ENCODE measurements around the gene RGS7BP.

RGS7BP gene

DNA sequence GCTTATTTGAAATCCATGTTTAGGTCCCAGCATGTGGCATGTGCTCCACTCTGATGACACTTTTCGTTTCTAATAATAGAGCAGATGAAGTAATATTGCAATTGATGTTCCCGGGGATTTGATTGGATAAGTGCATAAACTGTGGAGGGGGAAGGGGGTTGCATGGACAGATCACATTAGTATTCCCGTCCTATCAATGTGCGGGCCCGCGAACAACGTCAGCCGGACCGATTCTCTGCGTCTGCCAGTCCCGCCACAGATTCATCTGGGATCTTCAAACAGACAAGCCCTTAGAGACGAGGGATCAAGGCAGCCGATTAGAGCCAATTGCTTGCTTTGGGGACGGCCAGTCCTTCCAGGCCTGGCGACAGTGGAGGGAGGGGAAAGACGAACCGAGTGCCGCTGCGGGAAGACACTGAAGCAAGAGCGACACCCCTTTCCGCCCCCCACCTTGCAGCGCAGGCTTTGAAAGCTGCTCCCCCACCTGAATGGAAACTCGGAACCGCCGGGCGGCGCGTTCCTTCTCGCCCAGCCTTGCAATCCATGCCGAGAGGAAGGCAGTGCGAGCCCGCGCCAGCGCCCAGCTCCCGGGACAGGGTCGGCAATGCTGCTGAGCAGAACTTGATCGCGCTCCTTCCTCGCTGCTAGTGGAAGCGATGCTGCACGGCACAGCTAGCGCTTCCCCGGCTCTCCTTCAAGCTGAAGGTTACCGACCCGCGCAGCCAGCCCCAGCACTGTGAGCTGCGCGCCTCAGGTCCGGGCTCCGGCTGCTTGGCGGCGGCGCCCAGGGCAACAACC, at the start of gene RGS7BP:
Gene RGS7BP (plus strand): TSS at position 247 of the 798 bp plus-strand sequence. CDS start 610 bp downstream, outside the sequence.
- in situ Hi-C loops (cut with HindIII; ENCODE audit: low sequenced_read_pairs), result no loop called here

GRCh38 chr5:64457846-64458245, 48.0 kb upstream of the RGS7BP start:
- in situ Hi-C loops (cut with HindIII; ENCODE audit: low sequenced_read_pairs), result no loop called here

DNA sequence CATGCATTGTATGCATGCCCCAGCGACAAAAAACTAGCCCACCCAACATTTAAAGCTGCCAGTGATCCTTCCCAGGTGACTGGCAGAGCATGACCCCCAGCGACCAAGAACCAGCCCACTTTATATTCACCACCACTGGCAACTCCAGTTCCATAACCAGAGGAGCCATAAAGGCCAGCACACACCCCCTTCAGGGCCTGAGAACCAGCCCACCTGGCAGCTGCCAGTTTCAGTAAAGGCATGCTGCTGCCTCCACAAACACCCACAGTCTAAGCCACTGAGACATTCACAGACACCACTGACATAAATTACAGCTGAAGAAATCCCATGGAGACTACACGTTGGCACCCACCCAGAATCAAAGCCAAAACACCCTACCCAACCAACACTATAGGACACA, 46.9 kb upstream of the RGS7BP start:
- in situ Hi-C loops (cut with HindIII; ENCODE audit: low sequenced_read_pairs), result no loop called here

- in situ Hi-C loops (cut with HindIII; ENCODE audit: low sequenced_read_pairs), result no loop called here
Observed at GRCh38 chr5:64462391-64462790, 43.4 kb upstream of the RGS7BP start.

DNA sequence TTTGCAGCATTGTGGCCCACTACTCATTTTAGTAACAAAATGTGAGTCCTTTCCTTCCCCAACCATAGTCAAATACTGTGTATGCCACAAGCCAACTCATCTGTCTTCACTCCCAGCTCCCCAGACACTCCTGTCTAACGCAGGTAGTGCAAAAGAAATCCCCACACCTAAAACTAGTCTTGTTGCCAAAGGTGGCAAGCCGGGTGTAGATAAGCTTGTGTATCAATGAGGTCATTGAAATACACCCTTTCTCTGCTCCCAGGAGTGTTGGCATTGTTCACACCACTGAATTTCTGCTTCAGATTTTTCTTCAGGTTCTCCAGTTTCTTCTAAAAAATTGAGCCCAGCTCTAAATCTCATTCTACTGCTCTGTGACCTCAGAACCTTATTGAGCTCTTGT, 19.7 kb upstream of the RGS7BP start:
- in situ Hi-C loops (cut with HindIII; ENCODE audit: low sequenced_read_pairs), result no loop called here

DNA sequence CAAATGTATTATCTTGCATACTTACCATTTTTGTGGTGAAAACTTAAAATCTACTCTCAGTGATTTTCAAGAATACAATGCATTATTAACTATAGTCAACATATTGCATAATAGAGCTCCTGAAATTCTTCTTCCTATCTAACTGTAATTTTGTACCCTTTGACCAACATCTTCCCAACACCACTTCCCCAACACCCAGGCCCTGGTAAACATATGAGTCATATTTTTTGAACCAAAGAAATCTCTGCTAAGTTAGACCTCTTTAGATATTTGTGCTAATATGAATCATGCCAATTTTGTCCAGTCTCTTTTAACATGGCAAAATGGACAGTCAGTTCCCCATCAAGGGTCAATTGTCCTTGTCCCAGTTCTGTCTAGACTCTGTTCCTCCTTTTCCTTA, 18.5 kb upstream of the RGS7BP start:
- in situ Hi-C loops (cut with HindIII; ENCODE audit: low sequenced_read_pairs), result no loop called here

GRCh38 chr5:64489857-64490256, 16.0 kb upstream of the RGS7BP start:
- in situ Hi-C loops (cut with HindIII; ENCODE audit: low sequenced_read_pairs), result no loop called here

GRCh38 chr5:64497386-64497785, 8.4 kb upstream of the RGS7BP start:
- in situ Hi-C loops (cut with HindIII; ENCODE audit: low sequenced_read_pairs), result no loop called here

DNA sequence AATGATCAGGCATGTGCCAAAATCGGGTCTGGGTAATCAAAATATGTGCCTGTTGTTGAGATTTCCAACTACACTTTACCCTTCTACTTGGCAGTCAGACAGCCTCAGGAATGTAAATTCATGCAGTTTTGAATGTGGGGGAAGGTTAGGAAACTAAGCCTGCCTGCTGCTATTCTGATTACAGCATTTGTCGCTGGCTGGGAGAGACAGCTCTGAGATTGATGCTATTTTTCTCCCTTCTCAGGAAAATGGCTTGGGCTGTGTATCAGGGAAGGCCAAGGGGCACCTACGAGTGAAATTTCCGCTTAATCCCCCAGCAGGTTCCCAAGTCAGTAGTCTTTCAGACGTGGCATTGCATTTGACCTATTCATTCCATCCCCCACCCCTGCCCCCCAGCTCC, 3.6 kb upstream of the RGS7BP start:
- in situ Hi-C loops (cut with HindIII; ENCODE audit: low sequenced_read_pairs), result no loop called here

GRCh38 chr5:64506567-64507263, 900 bp downstream of the RGS7BP start:
- in situ Hi-C loops (cut with HindIII; ENCODE audit: low sequenced_read_pairs), result no loop called here

DNA sequence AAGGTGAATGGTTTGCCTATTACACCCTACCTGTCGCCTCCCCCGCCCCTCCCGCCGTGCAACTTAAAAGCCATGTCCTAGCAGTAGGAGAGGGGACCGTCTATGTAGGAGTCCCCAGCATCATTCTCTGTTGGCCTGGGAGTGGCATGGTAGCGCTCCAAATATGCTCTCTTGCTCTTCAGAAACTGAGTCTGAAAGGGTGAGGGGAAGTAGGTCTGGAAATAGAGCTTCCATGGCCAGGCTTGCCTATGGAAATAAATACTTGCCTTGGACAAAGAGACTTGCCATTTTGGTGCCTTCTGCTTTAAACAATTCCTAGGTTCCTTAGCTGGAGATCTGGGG, 1.4 kb downstream of the RGS7BP start:
- in situ Hi-C loops (cut with HindIII; ENCODE audit: low sequenced_read_pairs), result no loop called here

- in situ Hi-C loops (cut with HindIII; ENCODE audit: low sequenced_read_pairs), result no loop called here
Observed at GRCh38 chr5:64509828-64510227, 4.0 kb downstream of the RGS7BP start.

DNA sequence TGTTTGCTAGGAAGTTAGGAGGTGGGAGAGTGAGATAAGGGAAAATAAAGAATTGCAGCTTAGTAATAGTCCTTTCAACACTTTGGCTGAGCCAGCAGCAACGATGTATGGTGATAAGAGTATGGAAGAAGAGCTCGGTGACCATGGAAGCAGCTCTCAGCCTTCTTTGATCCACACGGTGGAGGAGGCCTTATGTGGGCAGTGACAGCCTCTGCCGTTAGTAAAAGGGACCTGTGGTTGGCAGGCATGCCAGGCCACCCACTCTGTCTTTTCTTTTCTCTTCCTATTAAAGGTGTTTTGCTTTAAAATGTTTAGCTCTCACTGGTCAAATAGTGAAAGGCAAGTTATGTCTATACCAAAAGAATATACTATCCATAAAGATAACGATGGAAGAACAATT, 7.7 kb downstream of the RGS7BP start:
- in situ Hi-C loops (cut with HindIII; ENCODE audit: low sequenced_read_pairs), result no loop called here

- in situ Hi-C loops (cut with HindIII; ENCODE audit: low sequenced_read_pairs), result no loop called here
Observed at GRCh38 chr5:64514612-64515011, 8.8 kb downstream of the RGS7BP start.

DNA sequence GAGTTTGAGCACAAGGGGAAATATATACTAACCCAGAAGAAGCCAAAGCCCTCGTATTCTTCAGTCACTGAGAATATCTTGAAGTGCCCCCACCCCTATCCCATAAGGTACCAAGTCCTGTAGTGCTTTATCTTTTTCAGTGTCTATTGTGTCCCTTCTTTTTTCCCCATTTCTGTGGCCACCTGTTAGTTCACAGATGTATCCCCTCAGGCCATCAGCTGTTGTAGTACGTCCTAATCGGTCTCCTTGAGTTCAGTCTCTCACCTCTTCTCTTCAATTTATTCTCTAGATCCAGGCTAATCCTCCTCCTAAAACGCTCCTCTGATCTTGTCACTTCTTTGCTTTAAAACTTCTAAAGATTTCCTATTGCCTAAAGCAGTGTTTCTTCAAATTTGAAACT, 10.4 kb downstream of the RGS7BP start:
- in situ Hi-C loops (cut with HindIII; ENCODE audit: low sequenced_read_pairs), result no loop called here

GRCh38 chr5:64518793-64519192, 13.0 kb downstream of the RGS7BP start:
- in situ Hi-C loops (cut with HindIII; ENCODE audit: low sequenced_read_pairs), result no loop called here

- in situ Hi-C loops (cut with HindIII; ENCODE audit: low sequenced_read_pairs), result no loop called here
Observed at GRCh38 chr5:64519263-64519662, 13.4 kb downstream of the RGS7BP start.

DNA sequence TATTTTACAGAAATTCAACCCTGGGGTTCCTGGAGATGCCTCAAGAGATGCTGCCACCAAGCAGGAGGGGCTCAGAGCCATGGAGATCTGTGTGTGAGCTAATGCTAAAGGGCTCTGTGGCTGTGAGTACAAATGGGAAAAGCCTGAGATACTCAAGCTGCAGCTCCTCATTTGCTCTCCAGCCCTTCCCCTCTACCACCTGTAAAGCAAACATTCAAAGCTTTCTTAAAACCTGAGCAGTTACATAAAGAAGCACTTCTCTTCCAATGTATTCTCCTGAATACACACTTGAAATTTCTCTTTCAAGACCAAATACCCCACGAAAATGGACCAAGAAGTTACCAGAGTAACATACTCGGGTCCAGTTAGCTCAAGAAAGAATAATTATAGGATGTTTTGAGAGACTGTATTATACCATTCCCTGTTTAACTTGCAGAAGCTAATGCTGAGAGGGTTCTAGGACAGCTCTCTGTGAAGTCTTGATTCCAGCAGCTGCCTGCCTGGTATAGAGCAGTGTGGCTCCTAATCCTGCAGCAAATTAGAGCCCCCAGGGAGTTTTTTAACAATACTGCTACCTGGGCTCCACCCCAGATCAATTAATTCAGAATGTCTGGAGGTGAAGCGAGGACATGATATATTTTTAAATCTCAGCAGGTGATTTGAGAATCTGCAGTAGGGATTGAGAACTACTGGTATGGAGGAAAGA, 21.1 kb downstream of the RGS7BP start:
- in situ Hi-C loops (cut with HindIII; ENCODE audit: low sequenced_read_pairs), result no loop called here

GRCh38 chr5:64530076-64530475, 24.3 kb downstream of the RGS7BP start:
- in situ Hi-C loops (cut with HindIII; ENCODE audit: low sequenced_read_pairs), result no loop called here

DNA sequence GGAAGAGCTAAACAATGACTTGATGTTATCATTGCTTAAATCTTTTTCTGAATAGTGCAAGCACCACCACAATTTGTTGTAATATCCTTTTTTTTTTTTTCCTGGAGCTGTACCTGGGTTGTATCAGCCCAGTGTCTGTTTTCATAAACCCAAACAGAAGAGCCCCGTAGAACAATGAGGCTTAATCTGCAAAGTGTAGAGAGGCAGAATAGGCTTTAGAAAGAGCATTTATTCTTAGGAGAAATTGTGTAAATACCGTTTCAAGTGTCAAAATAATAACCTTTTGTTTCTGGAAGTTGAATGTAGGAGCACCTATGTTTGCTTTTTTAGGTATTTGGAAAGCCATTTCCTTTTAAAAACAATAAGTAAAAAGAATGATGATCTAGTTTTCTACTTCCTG, 26.4 kb downstream of the RGS7BP start:
- in situ Hi-C loops (cut with HindIII; ENCODE audit: low sequenced_read_pairs), result no loop called here

DNA sequence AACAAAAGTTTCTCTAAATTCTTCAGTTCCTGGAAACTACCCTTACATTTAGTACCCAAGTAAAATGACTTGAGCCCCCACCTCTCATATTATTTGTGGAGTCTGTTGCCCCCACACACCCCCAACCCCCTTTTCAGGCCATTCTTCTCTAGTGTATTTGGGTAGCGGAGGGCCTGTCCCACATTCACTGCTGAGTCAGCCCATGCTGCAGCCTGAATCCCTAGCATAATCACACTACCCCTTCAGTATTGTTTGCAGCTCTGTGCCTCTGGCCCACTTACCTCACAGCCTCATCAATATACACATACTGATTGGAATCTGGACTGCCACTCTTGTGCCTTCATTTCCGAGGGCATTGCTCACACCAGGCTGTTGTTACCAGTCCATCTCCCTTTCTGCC, 26.8 kb downstream of the RGS7BP start:
- in situ Hi-C loops (cut with HindIII; ENCODE audit: low sequenced_read_pairs), result no loop called here

GRCh38 chr5:64534033-64534432, 28.2 kb downstream of the RGS7BP start:
- in situ Hi-C loops (cut with HindIII; ENCODE audit: low sequenced_read_pairs), result no loop called here

Data from endothelial cell of hepatic sinusoid (primary cell).